Measurements from ENCODE around the gene PPARGC1A.

PPARGC1A gene

GRCh38 chr4:23775694-23776093, 114.2 kb downstream of the PPARGC1A start:
- H3K4me3 ChIP-seq (ENCODE audit: low read depth, low read length): no peak overlapping the region
- DNase-seq (ENCODE audit: low read depth): no peak
- peak; percentile 57 for TF ChIP-seq CTCF (IDR thresholded peaks at IDR 0.05; ENCODE audit: control insufficient read depth, extremely low read depth, insufficient read depth)

GRCh38 chr4:23774909-23775308, 114.9 kb downstream of the PPARGC1A start:
- TF ChIP-seq CTCF (IDR thresholded peaks at IDR 0.05; ENCODE audit: control insufficient read depth, extremely low read depth, insufficient read depth): no peak
- no peak for DNase-seq (ENCODE audit: low read depth)
- no peak overlapping the region for H3K4me3 ChIP-seq (ENCODE audit: low read depth, low read length)

GRCh38 chr4:23773884-23774636, 115.8 kb downstream of the PPARGC1A start:
- no peak for TF ChIP-seq CTCF (IDR thresholded peaks at IDR 0.05; ENCODE audit: control insufficient read depth, extremely low read depth, insufficient read depth)
- H3K4me3 ChIP-seq (ENCODE audit: low read depth, low read length): no peak overlapping the region
- no peak for DNase-seq (ENCODE audit: low read depth)

GRCh38 chr4:23770011-23770410, 119.8 kb downstream of the PPARGC1A start:
- no peak for DNase-seq (ENCODE audit: low read depth)
- H3K4me3 ChIP-seq (ENCODE audit: low read depth, low read length): no peak overlapping the region
- no peak for TF ChIP-seq CTCF (IDR thresholded peaks at IDR 0.05; ENCODE audit: control insufficient read depth, extremely low read depth, insufficient read depth)

- no peak for DNase-seq (ENCODE audit: low read depth)
- no peak overlapping the region for H3K4me3 ChIP-seq (ENCODE audit: low read depth, low read length)
- no peak for TF ChIP-seq CTCF (IDR thresholded peaks at IDR 0.05; ENCODE audit: control insufficient read depth, extremely low read depth, insufficient read depth)
Observed at GRCh38 chr4:23769406-23769805, 120.4 kb downstream of the PPARGC1A start.

- no peak overlapping the region for H3K4me3 ChIP-seq (ENCODE audit: low read depth, low read length)
- no peak for DNase-seq (ENCODE audit: low read depth)
- no peak for TF ChIP-seq CTCF (IDR thresholded peaks at IDR 0.05; ENCODE audit: control insufficient read depth, extremely low read depth, insufficient read depth)
Observed at GRCh38 chr4:23768541-23768940, 121.3 kb downstream of the PPARGC1A start.

- DNase-seq (ENCODE audit: low read depth): no peak
- H3K4me3 ChIP-seq (ENCODE audit: low read depth, low read length): no peak overlapping the region
- TF ChIP-seq CTCF (IDR thresholded peaks at IDR 0.05; ENCODE audit: control insufficient read depth, extremely low read depth, insufficient read depth): no peak
Observed at GRCh38 chr4:23766344-23766743, 123.5 kb downstream of the PPARGC1A start.

All from LNCaP clone FGC (cell line).